Gastrocnemius medialis (tissue), 4 donors: Measurements from ENCODE around the gene KIAA1217. TPM values are rescaled to one million over a fixed set of nuclear protein-coding genes. Genes with fewer than 3 reads are reported as not detected.

Source experiments
- ATAC-seq, 2 donors: fragments of 150-250 bp; one replicate each; pipeline ENCODE4 v1.9.1; 2016
- DNase-seq, 2 donors: peaks; one replicate each; pipeline ENCODE4 v3.0.0-alpha.2; 2019
- H3K27ac ChIP-seq, 4 donors: fragments of 200-600 bp; sonication (generic); 1 replicate in 1 of 4; 2 replicates in 3 of 4; pipeline ENCODE4 v1.5.1; 2016 to 2018; ENCODE audit warnings: mild to moderate bottlenecking in 2 of 4, moderate library complexity in 1 of 4
- H3K27me3 ChIP-seq, 3 donors: fragments of 200-600 bp; sonication (generic) in 2 of 3; 1 replicate in 1 of 3; 2 replicates in 2 of 3; pipeline versions ENCODE4 v1.5.1 to v1.6.0; 2016 to 2019; ENCODE audit warnings: mild to moderate bottlenecking in 1 of 3, moderate library complexity in 1 of 3
- H3K36me3 ChIP-seq, 2 donors: fragments of 200-600 bp; sonication (generic) in 1 of 2; one replicate each; pipeline ENCODE4 v1.5.1; 2017 to 2018
- H3K4me1 ChIP-seq, 2 donors: fragments of 200-600 bp; sonication (generic) in 1 of 2; one replicate each; pipeline ENCODE4 v1.5.1; 2016 to 2017; ENCODE audit warnings: mild to moderate bottlenecking in 2 of 2
- H3K4me3 ChIP-seq, 4 donors: fragments of 200-600 bp; sonication (generic) in 3 of 4; 1 replicate in 1 of 4; 2 replicates in 3 of 4; pipeline ENCODE4 v1.5.1; 2016 to 2019; ENCODE audit warnings: mild to moderate bottlenecking in 2 of 4
- H3K9me3 ChIP-seq, 3 donors: fragments of 200-600 bp; sonication (generic) in 2 of 3; 1 replicate in 1 of 3; 2 replicates in 2 of 3; pipeline ENCODE4 v1.5.1; 2016 to 2019
- POLR2A ChIP-seq, 2 donors: fragments of 450-650 bp; IDR thresholded peaks; one replicate each; pipeline ENCODE4 v1.6.1; 2017; ENCODE audit warnings: antibody characterized with exemption in 2 of 2, mild to moderate bottlenecking in 2 of 2, moderate library complexity in 2 of 2
- in situ Hi-C, 4 donors: fragments of 200-750 bp; cut with MboI; loops; one replicate each; pipeline versions ENCODE4 v1.15.0 to v1.8.0; 2017; ENCODE audit warnings: low sequenced_read_pairs in 4 of 4
- intact Hi-C: fragments of 100-400 bp; cut with DNase I; formaldehyde crosslinking; loops from one replicate; pipeline ENCODE4 v1.15.1; 2023; ENCODE audit warnings: low total_unique reads
- total RNA-seq, 4 donors: library from RNA; depleted of rRNA; stranded (reverse); fragments of >200 nt; gene quantifications; one replicate each; pipeline versions ENCODE4 v1.1.0 to v1.2.3, GENCODE V29; 2016
- TF ChIP-seq, protein P1 (sequence below), 5 experiments: fragments of 450-650 bp in 3 of 5; fragments of 200-600 bp in 2 of 5; sonication (generic) in 2 of 5; IDR thresholded peaks in 4 of 5; conservative IDR thresholded peaks in 1 of 5; 1 replicate in 4 of 5; 2 replicates in 1 of 5; pipeline ENCODE4 v1.5.1; 2016 to 2019; ENCODE audit warnings: antibody characterized with exemption in 5 of 5, mild to moderate bottlenecking in 3 of 5, moderate library complexity in 3 of 5

Gene KIAA1217
- total RNA-seq, 4 donors from 2014 or later, result 152 to 266 (median 155) TPM

- intact Hi-C loops (no loop called here), in situ Hi-C loops (no loop called here)
- Histone ChIP-seq H3K36me3 (no peaks in the 10 kb centered on the region), H3K4me1 (peaks cover 47 to 60% of the 10 kb centered on the region in 2 donors), H3K27ac (peak overlapping the region; percentile 84 to 97 (median 92)), H3K4me3 (no peak overlapping the region), H3K9me3 (no peaks in the 10 kb centered on the region), H3K27me3 (no peaks in the 10 kb centered on the region)
- DNase-seq, result no peak
- no peak for TF ChIP-seq POLR2A (IDR thresholded peaks at IDR 0.05)
- TF ChIP-seq, protein P1, sequence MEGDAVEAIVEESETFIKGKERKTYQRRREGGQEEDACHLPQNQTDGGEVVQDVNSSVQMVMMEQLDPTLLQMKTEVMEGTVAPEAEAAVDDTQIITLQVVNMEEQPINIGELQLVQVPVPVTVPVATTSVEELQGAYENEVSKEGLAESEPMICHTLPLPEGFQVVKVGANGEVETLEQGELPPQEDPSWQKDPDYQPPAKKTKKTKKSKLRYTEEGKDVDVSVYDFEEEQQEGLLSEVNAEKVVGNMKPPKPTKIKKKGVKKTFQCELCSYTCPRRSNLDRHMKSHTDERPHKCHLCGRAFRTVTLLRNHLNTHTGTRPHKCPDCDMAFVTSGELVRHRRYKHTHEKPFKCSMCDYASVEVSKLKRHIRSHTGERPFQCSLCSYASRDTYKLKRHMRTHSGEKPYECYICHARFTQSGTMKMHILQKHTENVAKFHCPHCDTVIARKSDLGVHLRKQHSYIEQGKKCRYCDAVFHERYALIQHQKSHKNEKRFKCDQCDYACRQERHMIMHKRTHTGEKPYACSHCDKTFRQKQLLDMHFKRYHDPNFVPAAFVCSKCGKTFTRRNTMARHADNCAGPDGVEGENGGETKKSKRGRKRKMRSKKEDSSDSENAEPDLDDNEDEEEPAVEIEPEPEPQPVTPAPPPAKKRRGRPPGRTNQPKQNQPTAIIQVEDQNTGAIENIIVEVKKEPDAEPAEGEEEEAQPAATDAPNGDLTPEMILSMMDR (IDR thresholded peaks at IDR 0.05 in 4 of 5, conservative IDR thresholded peaks at IDR 0.05 in 1 of 5), result no peak
- no peak for ATAC-seq
Measured at GRCh38 chr10:24404567-24404966, 195.6 kb downstream of the KIAA1217 start.

DNA sequence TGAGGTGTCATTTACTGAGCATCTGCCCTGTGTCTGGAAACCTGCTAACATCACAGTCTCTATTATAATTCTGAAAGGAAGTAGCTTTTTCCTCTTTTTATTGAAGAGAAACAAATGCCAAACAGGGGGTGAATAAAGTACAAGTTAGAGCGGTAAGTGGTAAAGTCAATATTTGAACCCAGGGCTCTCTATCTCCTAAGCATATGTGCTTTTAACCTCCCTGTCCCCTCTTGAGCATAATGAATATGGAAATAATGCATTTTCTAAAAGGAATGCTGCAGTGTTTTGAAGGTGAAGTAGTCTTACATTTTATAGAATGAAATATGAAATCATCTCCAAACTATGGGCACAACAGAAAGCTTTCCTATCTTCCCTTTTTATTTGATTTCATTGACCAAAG lies 196.7 kb downstream of the KIAA1217 start:
- DNase-seq (no peak), ATAC-seq (no peak)
- Histone ChIP-seq H3K36me3 (no peaks in the 10 kb centered on the region), H3K9me3 (no peaks in the 10 kb centered on the region), H3K27me3 (no peaks in the 10 kb centered on the region), H3K27ac (peak overlapping the region; percentile 84 to 97 (median 92)), H3K4me3 (no peak overlapping the region), H3K4me1 (peaks cover 53 to 63% of the 10 kb centered on the region in 2 donors)
- in situ Hi-C loops (no loop called here), intact Hi-C loops (loop anchor here (5.0 kb wide), 1 partner anchor 98 kb away; no protein-coding TSS in a partner anchor)
- no peak for TF ChIP-seq POLR2A (IDR thresholded peaks at IDR 0.05)
- TF ChIP-seq, protein P1 (IDR thresholded peaks at IDR 0.05 in 4 of 5, conservative IDR thresholded peaks at IDR 0.05 in 1 of 5), result no peak

DNA sequence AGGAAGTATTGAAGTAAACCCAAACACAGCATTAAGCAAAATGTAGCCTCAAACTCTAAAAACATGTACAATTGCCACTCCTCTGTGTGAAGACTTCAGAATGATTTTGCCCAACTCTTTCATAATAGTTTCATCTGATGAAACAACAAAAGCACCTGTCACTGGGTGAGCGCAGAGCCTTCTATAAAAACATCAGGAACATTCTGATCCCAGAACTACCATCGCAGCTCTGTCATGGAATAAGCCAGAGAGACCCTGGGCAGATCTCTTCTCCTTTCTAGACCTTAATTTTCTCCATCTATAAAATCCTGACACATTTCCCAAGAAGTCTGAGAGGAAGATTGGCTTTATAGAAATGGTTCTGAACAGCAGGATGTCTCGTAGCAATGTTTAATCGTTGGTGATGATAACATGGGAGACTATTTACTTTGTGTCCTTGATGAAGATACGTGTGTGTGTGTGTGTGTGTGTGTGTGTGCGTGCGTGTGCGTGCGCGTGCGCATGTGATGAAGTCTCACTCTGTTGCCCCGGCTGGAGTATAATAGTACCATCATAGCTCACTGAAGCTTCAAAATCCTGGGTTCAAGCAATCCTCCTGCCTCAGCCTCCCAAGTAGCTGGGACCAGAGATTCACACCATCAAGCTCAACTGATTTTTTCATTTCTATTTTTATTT lies 198.0 kb downstream of the KIAA1217 start:
- peak; percentile 55 to 74 for DNase-seq
- peak; percentile 81 to 82 for TF ChIP-seq POLR2A (IDR thresholded peaks at IDR 0.05)
- TF ChIP-seq, protein P1 (IDR thresholded peaks at IDR 0.05 in 4 of 5, conservative IDR thresholded peaks at IDR 0.05 in 1 of 5), result no peak
- Histone ChIP-seq H3K4me1 (peaks cover 66 to 76% of the 10 kb centered on the region in 2 donors), H3K27ac (peak overlapping the region; percentile 84 to 97 (median 92)), H3K4me3 (no peak overlapping the region), H3K9me3 (no peaks in the 10 kb centered on the region), H3K27me3 (no peaks in the 10 kb centered on the region), H3K36me3 (no peaks in the 10 kb centered on the region)
- peak; percentile 89 to 91 for ATAC-seq
- intact Hi-C loops, result loop anchor here (1.0 to 5.0 kb wide), 2 partner anchors 100 to 144 kb away; no protein-coding TSS in a partner anchor
- in situ Hi-C loops, result no loop called here

DNA sequence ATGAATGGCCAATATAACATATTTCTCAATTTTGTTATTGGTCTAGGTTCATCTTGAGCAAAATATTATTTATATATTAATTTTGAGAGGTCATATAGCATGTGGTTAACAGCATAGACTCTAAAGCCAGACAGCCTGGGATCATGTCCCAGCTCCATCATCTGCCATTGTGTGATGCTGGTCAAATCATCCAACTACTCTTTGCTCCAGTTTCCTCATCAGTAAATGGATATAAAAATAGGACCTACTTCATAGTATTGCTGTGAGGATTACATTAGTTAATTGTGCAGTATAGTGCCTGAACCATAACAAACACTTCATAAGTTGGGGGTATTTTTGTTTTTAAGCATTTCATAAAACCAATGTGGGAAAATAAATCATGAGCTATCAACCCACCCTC lies 199.0 kb downstream of the KIAA1217 start:
- H3K27ac ChIP-seq, result peak overlapping the region; percentile 84 to 97 (median 92)
- in situ Hi-C loops (no loop called here), intact Hi-C loops (loop anchor here (1.0 to 5.0 kb wide), 2 partner anchors 101 to 145 kb away; no protein-coding TSS in a partner anchor)
- TF ChIP-seq, protein P1 (IDR thresholded peaks at IDR 0.05 in 4 of 5, conservative IDR thresholded peaks at IDR 0.05 in 1 of 5), result no peak
- peak; percentile 20 to 33 for TF ChIP-seq POLR2A (IDR thresholded peaks at IDR 0.05)
- peaks cover 74 to 82% of the 10 kb centered on the region in 2 donors for H3K4me1 ChIP-seq
- no peaks in the 10 kb centered on the region for H3K36me3 ChIP-seq
- ATAC-seq (peak; percentile 48 to 53), DNase-seq (no peak)
- H3K27me3 ChIP-seq, result no peaks in the 10 kb centered on the region
- H3K9me3 ChIP-seq, result no peaks in the 10 kb centered on the region
- H3K4me3 ChIP-seq, result no peak overlapping the region
